Neural crest cell (in vitro differentiated cells): ENCODE measurements around the gene DNAJC6. TPM values are rescaled to one million over a fixed set of nuclear protein-coding genes. Genes with fewer than 3 reads are reported as not detected.

Source experiments
- DNase-seq: peaks from one replicate; pipeline ENCODE4 v3.0.0; 2021; ENCODE audit warnings: low read depth, mixed read lengths, low spot score
- H3K27ac Mint-ChIP-seq: one replicate; pipeline ENCODE4 v1.8.0; 2021; ENCODE audit warnings: mild to moderate bottlenecking, mixed read lengths; ENCODE audit not compliant: unreplicated experiment
- H3K27me3 Mint-ChIP-seq: 2 replicates; pipeline ENCODE4 v1.8.0; 2021; ENCODE audit warnings: low read depth, mild to moderate bottlenecking, mixed read lengths
- H3K36me3 Mint-ChIP-seq: 2 replicates; pipeline ENCODE4 v1.8.0; 2021; ENCODE audit warnings: low read depth, mild to moderate bottlenecking, mixed read lengths
- H3K4me1 Mint-ChIP-seq: 2 replicates; pipeline ENCODE4 v1.8.0; 2021; ENCODE audit warnings: mixed read lengths
- H3K4me3 Mint-ChIP-seq: one replicate; pipeline ENCODE4 v1.8.0; 2021; ENCODE audit warnings: mild to moderate bottlenecking, mixed read lengths
- H3K9me3 Mint-ChIP-seq: 2 replicates; pipeline ENCODE4 v1.8.0; 2021; ENCODE audit warnings: mixed read lengths
- CTCF ChIP-seq: fragments of 200-600 bp; sonication (generic); conservative IDR thresholded peaks from 2 replicates; pipeline ENCODE4 v1.5.0; 2021; ENCODE audit warnings: antibody characterized with exemption, mild to moderate bottlenecking
- total RNA-seq: library from RNA; stranded (reverse); gene quantifications from 2 replicates; pipeline ENCODE4 v1.2.1, GENCODE V29; 2021

The DNAJC6 gene
- total RNA-seq, 1 donor from 2014 or later, result 2.4 TPM

- H3K9me3 Mint-ChIP-seq, result no peaks in the 10 kb centered on the region
- no peak for TF ChIP-seq CTCF
- DNase-seq, result no peak
- H3K27me3 Mint-ChIP-seq, result peaks cover 2% of the 10 kb centered on the region
- H3K4me1 Mint-ChIP-seq, result peaks cover 19% of the 10 kb centered on the region
- H3K27ac Mint-ChIP-seq, result no peak overlapping the region
- H3K4me3 Mint-ChIP-seq, result peak overlapping the region; percentile 14
- peaks cover 16% of the 10 kb centered on the region for H3K36me3 Mint-ChIP-seq
Observed at GRCh38 chr1:65423884-65424572, 114.7 kb downstream of the DNAJC6 start.

GRCh38 chr1:65424573-65424889 lies 115.2 kb downstream of the DNAJC6 start:
- TF ChIP-seq CTCF, result no peak
- Mint-ChIP-seq H3K4me3 (peak overlapping the region; percentile 53), H3K36me3 (peaks cover 17% of the 10 kb centered on the region), H3K27ac (no peak overlapping the region), H3K9me3 (no peaks in the 10 kb centered on the region), H3K4me1 (peaks cover 15% of the 10 kb centered on the region), H3K27me3 (peaks cover 2% of the 10 kb centered on the region)
- DNase-seq, result no peak

- DNase-seq, result no peak
- peaks cover 2% of the 10 kb centered on the region for H3K27me3 Mint-ChIP-seq
- no peaks in the 10 kb centered on the region for H3K9me3 Mint-ChIP-seq
- H3K4me1 Mint-ChIP-seq, result peaks cover 11% of the 10 kb centered on the region
- no peak overlapping the region for H3K4me3 Mint-ChIP-seq
- H3K27ac Mint-ChIP-seq, result no peak overlapping the region
- H3K36me3 Mint-ChIP-seq, result peaks cover 20% of the 10 kb centered on the region
- no peak for TF ChIP-seq CTCF
Observed at GRCh38 chr1:65425006-65425405, 115.7 kb downstream of the DNAJC6 start.

GRCh38 chr1:65425697-65426096 lies 116.4 kb downstream of the DNAJC6 start:
- H3K27me3 Mint-ChIP-seq, result no peaks in the 10 kb centered on the region
- peaks cover 20% of the 10 kb centered on the region for H3K36me3 Mint-ChIP-seq
- H3K9me3 Mint-ChIP-seq, result no peaks in the 10 kb centered on the region
- no peak overlapping the region for H3K4me3 Mint-ChIP-seq
- H3K4me1 Mint-ChIP-seq, result peaks cover 8% of the 10 kb centered on the region
- H3K27ac Mint-ChIP-seq, result no peak overlapping the region
- DNase-seq, result no peak
- no peak for TF ChIP-seq CTCF

GRCh38 chr1:65429078-65429477 lies 119.7 kb downstream of the DNAJC6 start:
- no peak for DNase-seq
- Mint-ChIP-seq H3K27me3 (no peaks in the 10 kb centered on the region), H3K36me3 (peaks cover 23% of the 10 kb centered on the region), H3K27ac (peak overlapping the region; percentile 22), H3K4me3 (no peak overlapping the region), H3K9me3 (no peaks in the 10 kb centered on the region), H3K4me1 (peaks cover 6% of the 10 kb centered on the region)
- TF ChIP-seq CTCF, result no peak
